IPS-NIHi7 (cell line): Measurements from ENCODE around the gene UGT2B11.
"Not testable (repeated sequence)": the region's sequence is repeated elsewhere in the genome, so short reads cannot be mapped to it uniquely, and the experiment has no call there.

Source experiments
- DNase-seq: peaks from one replicate; pipeline ENCODE4 v3.0.0; 2012; ENCODE audit warnings: mixed read lengths; ENCODE audit errors: extremely low spot score

The UGT2B11 gene

GRCh38 chr4:69214716-69215115, at the start of gene UGT2B11:
TSS of gene UGT2B11 (minus strand) at chr4:69214748. CDS start at chr4:69214722, 26 bp downstream.
- no peak for DNase-seq

GRCh38 chr4:69253147-69253772, 38.7 kb upstream of the UGT2B11 start:
- DNase-seq = not testable (repeated sequence)

GRCh38 chr4:69250884-69251283, 36.3 kb upstream of the UGT2B11 start:
- not testable (repeated sequence) for DNase-seq

- DNase-seq = not testable (repeated sequence)
These were observed 28.2 kb upstream of the UGT2B11 start for GRCh38 chr4:69242562-69243240.

GRCh38 chr4:69241746-69242145, 27.2 kb upstream of the UGT2B11 start:
- DNase-seq = not testable (repeated sequence)

GRCh38 chr4:69240787-69241186, 26.2 kb upstream of the UGT2B11 start:
- DNase-seq = not testable (repeated sequence)

- no peak for DNase-seq
These were observed 25.1 kb upstream of the UGT2B11 start for GRCh38 chr4:69239557-69240168.

- DNase-seq = no peak
These were observed 24.5 kb upstream of the UGT2B11 start for GRCh38 chr4:69239092-69239491.

- no peak for DNase-seq
These were observed 10.3 kb upstream of the UGT2B11 start for GRCh38 chr4:69224891-69225290.

GRCh38 chr4:69223277-69223676, 8.7 kb upstream of the UGT2B11 start:
- not testable (repeated sequence) for DNase-seq

GRCh38 chr4:69218491-69218890, 3.9 kb upstream of the UGT2B11 start:
- not testable (repeated sequence) for DNase-seq

- DNase-seq = no peak
These were observed 3.6 kb downstream of the UGT2B11 start for GRCh38 chr4:69210911-69211310.

GRCh38 chr4:69198506-69198905, 16.0 kb downstream of the UGT2B11 start:
- not testable (repeated sequence) for DNase-seq

- no peak for DNase-seq
These were observed 18.2 kb downstream of the UGT2B11 start for GRCh38 chr4:69196209-69196965.

GRCh38 chr4:69194166-69194565, 20.4 kb downstream of the UGT2B11 start:
- DNase-seq = no peak

GRCh38 chr4:69191905-69192304, 22.6 kb downstream of the UGT2B11 start:
- not testable (repeated sequence) for DNase-seq

GRCh38 chr4:69190621-69191020, 23.9 kb downstream of the UGT2B11 start:
- not testable (repeated sequence) for DNase-seq

GRCh38 chr4:69181519-69182169, 32.9 kb downstream of the UGT2B11 start:
- DNase-seq = not testable (repeated sequence)

- DNase-seq = not testable (repeated sequence)
These were observed 34.7 kb downstream of the UGT2B11 start for GRCh38 chr4:69179817-69180216.

- DNase-seq = not testable (repeated sequence)
These were observed 35.8 kb downstream of the UGT2B11 start for GRCh38 chr4:69178751-69179205.
